Omental fat pad (tissue), 4 donors: ENCODE results near the gene SLC1A7. TPM values are rescaled to one million over a fixed set of nuclear protein-coding genes. Genes with fewer than 3 reads are reported as not detected.
A peak's percentile ranks its signal among the peaks of the same experiment; 100 is the strongest.

ENCODE experiments used
- ATAC-seq: fragments of 150-250 bp; one replicate; pipeline ENCODE4 v1.9.1; 2016; ENCODE audit warnings: mild to moderate bottlenecking, moderate library complexity; ENCODE audit not compliant: low FRiP score
- DNase-seq: peaks from one replicate; pipeline ENCODE4 v3.0.0-alpha.2; 2019; ENCODE audit warnings: low spot score
- total RNA-seq, 4 donors: library from RNA; depleted of rRNA; stranded (reverse); fragments of >200 nt; gene quantifications; one replicate each; pipeline ENCODE4 v1.1.0, GENCODE V29; 2016
- TF ChIP-seq, protein P1 (sequence below), 3 donors: fragments of 450-650 bp; IDR thresholded peaks; one replicate each; pipeline ENCODE4 v1.5.1; 2016 to 2017; ENCODE audit warnings: antibody characterized with exemption in 3 of 3, mild to moderate bottlenecking in 3 of 3, moderate library complexity in 2 of 3

Gene SLC1A7
- total RNA-seq, 4 donors from 2014 or later = 0.19 to 0.63 (median 0.48) TPM; not detected in 1

DNA sequence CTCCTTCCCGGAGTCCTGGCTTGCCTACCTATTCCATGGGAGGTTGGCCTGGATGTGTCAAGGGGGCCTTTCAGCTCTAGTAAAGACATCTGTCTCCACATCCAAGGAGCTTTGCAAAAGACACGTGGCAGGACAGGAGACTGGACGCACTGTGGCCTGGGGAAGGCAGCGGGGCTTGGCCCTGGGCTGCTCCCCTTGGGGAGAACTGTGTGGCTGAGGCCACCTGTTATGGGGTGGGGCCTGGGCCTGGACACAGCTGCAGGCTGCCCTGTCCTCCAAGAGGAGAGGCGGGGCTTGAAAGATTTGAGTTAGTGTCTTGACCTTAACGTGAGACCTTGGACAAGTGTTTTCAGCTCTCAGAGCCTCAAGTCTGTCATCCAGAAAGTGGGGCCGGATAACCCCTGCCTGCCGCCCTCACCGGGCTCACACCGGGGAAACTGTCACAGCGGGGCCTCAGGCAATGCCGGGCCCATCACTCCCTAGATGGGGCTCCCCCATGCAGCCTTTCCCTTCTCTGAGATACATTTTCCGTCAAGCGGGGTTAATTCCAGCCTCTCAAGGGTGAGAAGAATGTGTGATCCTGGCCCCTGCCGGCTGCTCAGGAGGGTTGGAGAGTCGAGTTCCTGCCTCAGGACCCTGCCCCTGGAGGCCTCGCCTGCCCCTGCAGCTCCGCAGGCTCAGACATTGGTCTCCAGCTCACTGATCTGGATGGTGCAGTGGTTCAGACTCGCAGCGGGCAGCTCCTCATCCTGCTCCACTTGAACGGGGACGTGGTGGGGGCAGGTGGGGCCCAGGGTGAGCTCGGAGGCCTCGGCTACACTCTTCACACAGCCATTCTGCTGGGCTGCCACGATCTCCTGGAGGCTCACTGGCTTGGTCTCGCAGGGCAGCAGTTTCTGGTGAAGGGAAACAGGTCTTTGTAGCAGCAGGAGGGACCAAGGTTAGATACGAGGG lies 54.8 kb downstream of the SLC1A7 start:
- DNase-seq = no peak
- no peak for ATAC-seq
- TF ChIP-seq, protein P1, sequence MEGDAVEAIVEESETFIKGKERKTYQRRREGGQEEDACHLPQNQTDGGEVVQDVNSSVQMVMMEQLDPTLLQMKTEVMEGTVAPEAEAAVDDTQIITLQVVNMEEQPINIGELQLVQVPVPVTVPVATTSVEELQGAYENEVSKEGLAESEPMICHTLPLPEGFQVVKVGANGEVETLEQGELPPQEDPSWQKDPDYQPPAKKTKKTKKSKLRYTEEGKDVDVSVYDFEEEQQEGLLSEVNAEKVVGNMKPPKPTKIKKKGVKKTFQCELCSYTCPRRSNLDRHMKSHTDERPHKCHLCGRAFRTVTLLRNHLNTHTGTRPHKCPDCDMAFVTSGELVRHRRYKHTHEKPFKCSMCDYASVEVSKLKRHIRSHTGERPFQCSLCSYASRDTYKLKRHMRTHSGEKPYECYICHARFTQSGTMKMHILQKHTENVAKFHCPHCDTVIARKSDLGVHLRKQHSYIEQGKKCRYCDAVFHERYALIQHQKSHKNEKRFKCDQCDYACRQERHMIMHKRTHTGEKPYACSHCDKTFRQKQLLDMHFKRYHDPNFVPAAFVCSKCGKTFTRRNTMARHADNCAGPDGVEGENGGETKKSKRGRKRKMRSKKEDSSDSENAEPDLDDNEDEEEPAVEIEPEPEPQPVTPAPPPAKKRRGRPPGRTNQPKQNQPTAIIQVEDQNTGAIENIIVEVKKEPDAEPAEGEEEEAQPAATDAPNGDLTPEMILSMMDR (IDR thresholded peaks at IDR 0.05) = no peak

DNA sequence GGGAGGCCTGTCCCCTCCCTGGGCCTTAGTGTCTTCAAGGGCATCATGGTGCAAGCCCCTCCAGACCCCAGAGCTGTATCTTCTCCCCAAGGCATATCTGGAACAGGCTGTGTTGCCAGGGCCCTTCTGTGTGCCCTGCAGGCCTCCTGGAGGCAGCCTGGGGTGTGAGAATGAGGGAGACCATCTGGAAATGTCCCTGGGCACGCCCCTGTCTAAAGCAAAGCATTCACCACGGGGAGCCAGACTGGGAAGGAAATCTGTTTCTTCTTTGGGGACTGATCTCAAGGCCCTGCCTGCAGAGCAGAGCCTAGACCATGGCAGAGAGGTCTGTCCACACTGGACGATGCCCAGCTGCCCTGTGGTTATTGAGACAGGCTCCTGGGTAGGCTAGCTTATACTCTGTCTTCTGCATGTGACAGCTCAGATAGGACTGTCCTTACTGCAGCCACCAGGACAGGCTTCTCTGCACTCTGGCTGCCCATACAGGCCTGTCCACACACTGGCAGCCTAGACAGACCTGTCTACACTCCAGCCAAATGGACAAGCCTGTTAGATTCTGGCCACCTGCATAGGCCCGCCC lies 55.9 kb downstream of the SLC1A7 start:
- ATAC-seq (no peak), DNase-seq (no peak)
- TF ChIP-seq, protein P1 (IDR thresholded peaks at IDR 0.05) = no peak

GRCh38 chr1:53085405-53085804 lies 57.0 kb downstream of the SLC1A7 start:
- ATAC-seq (no peak), DNase-seq (no peak)
- TF ChIP-seq, protein P1 (IDR thresholded peaks at IDR 0.05) = no peak

DNA sequence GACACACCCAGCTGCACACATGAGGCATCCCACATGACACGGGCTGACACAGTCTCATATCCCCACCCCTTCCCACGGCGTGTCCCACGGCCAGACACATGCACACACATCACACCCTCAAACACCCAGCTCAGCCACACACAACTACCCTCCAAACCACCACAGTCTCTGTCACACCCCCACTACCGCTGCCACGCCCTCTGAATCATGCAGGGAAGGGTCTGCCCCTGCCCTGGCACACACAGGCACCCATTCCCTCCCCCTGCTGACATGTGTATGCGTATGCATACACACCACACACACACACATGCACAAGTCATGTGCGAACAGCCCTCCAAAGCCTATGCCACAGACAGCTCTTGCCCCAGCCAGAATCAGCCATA lies 57.9 kb downstream of the SLC1A7 start:
- DNase-seq (no peak), ATAC-seq (peak; percentile 17)
- TF ChIP-seq, protein P1 (IDR thresholded peaks at IDR 0.05) = no peak

DNA sequence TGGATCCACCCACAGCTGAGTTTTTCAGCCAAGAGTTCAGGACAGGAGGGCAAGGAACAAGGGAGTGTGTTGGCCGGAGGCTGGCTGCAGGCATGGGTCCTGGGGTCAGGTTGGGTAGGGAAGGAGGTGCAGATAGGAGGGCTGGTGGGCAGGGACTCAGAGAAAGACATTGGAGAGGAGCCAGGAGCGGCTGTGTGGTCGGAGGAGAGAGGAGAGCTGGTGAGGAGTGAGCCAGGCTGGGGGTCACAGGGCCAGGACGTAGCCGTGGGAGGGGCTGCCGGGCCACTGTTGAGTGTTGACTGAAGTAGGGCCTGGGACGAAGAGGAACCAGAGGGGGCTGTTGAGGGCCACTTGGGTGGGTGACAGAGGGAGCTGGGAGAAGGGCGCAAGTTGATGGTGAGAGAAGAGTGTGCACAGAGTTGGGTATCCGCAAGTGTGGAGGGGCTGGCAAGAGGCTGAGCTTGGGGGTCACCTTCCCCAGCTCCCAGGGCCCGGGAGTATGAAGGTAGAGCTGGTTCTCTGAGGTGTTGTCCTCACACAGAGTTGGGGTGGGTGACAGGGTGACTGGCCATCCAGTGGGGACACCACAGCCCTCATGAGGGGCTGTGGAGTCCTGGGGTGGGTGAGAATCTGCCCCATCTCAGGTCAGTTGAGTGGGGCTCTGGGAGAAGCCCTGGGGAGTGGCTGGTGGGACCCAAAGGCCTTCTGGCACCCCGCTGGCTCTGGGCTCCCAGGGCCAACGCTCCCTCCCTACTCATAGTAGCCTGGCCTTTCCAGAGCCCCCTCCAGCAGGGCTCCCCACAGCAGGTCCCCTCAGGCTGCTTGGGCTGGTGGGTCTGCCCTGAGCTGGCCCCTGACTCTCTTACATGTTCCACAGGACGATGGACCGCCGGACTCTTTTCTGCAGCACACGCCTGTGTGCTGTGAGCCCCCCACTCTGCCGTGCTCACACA lies 58.5 kb downstream of the SLC1A7 start:
- DNase-seq = no peak
- ATAC-seq = no peak
- TF ChIP-seq, protein P1 (IDR thresholded peaks at IDR 0.05) = no peak

GRCh38 chr1:53082826-53083455 lies 59.5 kb downstream of the SLC1A7 start:
- ATAC-seq (no peak), DNase-seq (no peak)
- TF ChIP-seq, protein P1 (IDR thresholded peaks at IDR 0.05) = no peak
